GM12874 (cell line): Measurements from ENCODE around the gene KCNAB2.

ENCODE experiments used
- TF ChIP-seq, protein P1 (sequence below): IDR thresholded peaks from 2 replicates; pipeline ENCODE4 v1.5.1; 2011; ENCODE audit warnings: low read depth, mild to moderate bottlenecking, control low read depth, low read length, moderate library complexity; ENCODE audit not compliant: insufficient read depth

The KCNAB2 gene

DNA sequence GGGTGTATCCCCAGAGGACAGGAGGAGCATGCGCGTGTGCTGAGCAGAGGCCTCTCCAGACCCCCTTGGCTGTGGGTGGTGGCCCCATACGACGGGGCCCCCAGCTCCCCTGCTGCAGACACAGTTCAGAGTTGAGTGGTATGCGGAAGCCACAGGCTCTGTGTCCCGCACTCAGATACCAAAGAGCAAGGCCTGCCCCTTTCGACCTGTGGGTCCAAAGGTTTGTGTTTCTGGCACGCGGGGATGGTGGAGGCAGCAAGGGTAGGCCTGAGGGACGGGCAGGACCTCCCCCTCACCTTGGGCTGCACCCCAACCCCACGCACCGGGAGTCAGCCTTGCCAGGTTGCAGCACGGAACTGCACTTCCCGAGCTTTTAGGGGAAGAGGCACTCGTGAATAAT is at the start of gene KCNAB2:
Gene KCNAB2, plus strand, starts transcription at position 328 of the 400 bp plus-strand sequence. CDS start 5,649 bp downstream, outside the sequence.
- TF ChIP-seq, protein P1, sequence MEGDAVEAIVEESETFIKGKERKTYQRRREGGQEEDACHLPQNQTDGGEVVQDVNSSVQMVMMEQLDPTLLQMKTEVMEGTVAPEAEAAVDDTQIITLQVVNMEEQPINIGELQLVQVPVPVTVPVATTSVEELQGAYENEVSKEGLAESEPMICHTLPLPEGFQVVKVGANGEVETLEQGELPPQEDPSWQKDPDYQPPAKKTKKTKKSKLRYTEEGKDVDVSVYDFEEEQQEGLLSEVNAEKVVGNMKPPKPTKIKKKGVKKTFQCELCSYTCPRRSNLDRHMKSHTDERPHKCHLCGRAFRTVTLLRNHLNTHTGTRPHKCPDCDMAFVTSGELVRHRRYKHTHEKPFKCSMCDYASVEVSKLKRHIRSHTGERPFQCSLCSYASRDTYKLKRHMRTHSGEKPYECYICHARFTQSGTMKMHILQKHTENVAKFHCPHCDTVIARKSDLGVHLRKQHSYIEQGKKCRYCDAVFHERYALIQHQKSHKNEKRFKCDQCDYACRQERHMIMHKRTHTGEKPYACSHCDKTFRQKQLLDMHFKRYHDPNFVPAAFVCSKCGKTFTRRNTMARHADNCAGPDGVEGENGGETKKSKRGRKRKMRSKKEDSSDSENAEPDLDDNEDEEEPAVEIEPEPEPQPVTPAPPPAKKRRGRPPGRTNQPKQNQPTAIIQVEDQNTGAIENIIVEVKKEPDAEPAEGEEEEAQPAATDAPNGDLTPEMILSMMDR: no peak

DNA sequence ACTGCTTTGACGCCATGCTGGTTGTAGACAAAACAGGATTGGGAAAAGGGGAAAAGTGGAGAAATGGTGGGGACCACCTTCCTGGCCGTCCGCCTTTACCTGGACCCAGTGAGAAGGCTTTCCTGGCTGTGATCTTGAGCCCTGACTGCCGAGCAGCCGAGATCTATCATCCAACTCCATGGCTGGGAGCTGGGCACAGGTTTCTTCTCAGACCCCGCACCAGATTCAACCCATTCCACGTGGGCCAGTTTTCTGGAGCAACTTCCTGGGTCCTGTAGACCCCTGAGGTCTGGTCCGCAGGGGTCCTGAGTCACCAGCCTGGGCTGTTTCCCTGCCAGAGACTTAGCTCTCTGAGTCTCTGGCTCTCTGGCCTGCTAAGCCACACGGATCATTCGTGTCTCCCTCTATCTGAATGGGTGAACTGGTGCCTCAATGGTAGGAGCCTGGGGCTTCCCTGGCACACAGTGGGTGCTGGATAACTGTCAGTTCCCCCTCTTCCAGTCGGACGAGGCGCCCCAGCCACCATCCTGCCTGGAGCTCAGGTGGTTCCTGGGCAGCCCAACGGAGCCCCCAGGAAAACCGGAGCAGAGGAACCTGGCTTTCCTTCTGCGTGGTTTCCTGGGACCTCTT is 48.9 kb upstream of the KCNAB2 start:
- TF ChIP-seq, protein P1: no peak

DNA sequence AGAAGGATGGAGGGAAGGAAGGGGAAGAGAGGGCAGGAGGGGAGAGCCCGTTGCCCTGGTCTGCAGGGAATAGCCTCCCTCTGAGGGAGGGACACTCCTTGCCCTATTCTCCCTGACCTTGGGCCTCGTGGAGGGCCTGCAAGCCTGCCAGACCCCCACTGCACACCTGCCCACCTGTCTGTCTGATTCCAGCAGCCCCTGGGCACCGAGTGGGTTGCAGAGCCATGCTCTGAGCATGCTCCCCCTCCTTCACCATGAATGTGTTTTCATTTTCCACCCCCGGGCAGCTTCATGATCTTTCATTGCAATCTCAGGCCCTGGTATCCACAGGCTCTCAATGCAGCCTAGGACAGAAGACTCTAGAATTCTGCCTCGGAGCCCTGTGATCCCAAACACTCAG is 48.4 kb upstream of the KCNAB2 start:
- TF ChIP-seq, protein P1: no peak

DNA sequence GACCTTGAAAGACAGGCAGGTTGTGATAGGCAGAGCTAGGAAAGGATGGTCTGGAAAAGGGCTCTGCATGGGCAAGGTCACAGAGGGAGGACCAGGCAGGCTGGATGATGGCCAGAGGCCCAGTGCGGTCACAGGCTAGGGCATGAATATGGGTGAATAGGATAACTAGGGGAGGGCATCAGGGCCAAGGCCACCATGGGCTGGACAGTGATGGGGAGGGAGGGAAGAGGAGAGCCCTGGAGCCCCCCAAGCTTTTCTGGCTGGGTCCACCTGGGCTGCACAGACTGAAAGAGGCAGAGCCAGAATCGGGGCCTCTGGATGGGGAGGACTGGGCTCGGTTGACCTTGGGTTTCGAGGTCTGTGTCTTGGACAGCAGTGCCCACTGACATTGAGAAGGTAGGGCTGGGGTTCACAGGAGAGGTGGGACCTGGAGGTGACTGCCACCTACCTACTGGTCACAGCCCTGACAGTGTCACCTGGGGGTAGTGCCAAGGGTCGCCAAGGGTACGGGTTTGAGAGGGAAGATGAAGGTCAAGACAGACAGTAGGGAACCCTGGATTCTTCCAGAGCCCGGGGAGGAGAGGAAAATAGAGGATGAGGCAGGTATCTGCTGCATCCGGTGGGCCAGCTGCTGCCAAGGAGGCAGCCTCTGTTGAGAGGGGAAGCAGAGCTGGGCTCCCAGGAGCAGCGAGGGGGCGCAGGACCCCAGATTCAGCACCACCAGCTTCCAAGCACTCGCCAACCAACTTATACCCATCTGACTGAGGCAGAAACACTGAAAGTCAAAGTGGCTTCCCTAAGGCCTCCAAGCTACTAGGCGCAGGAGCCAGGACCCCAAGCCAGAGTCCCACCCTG is 47.4 kb upstream of the KCNAB2 start:
- TF ChIP-seq, protein P1: no peak

DNA sequence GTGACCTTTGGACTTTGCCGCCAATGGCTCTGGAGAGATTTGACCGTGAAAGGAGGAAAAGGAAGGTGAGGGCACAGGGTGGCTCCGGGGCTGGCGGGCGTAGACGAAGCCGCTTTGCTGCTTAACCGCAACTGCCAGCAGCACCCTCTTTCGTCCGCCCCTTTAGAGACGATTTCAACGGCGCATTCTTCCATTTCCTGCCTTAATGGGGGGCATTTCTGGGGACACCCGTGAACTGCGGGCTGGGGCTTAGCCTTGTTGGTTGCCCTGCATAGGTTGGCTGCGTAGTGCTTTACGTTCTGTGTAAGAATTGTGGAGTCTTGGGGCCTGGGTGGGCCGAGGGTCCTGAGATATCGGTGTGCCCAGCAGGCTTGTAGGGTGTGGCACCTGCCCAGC is 46.8 kb upstream of the KCNAB2 start:
- TF ChIP-seq, protein P1: no peak

DNA sequence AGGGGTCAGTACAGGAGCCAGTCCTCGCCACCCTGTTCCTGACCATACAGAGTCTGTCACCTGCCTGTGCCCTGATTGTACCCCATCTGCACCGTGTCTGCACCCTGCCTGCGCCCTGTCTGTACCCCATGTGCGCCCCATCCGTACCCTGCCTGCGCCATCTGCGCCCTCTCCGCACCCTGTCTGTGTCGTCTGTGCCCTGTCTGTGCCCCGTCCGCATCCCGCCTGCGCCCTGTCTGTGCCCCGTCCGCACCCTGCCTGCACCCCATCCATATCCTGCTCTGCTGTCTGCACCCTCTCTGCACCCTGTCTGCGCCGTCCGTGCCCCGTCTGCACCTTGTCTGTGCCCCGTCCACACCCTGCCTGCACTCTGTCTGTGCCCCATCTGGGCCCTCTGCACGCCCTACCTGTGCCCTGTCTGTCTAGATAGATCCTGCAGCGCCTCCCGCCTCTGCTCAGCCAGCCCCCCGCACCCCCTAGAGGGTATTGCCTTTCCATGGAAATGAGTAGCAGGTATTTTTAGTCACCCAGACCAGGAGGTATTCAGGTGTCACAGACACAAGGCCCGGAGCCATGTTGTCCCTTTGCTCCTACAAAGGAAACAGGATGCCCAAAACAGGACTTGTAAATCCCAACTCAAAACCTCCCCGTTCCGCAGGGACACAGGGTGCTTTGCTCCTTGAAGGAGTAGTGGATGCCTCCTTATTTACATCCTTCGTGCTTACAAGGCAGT is 45.8 kb upstream of the KCNAB2 start:
- TF ChIP-seq, protein P1: no peak
